ENCODE measurements around the gene NCAM1.

- TF ChIP-seq CTCF (conservative IDR thresholded peaks at IDR 0.05) = no peak
- no peak for TF ChIP-seq ZFX (IDR thresholded peaks at IDR 0.05)
Measured at GRCh38 chr11:113138731-113139130, 177.5 kb downstream of the NCAM1 start.
